ENCODE data around the gene NEO1.
A peak's percentile ranks its signal among the peaks of the same experiment; 100 is the strongest.

Gene NEO1

GRCh38 chr15:73227433-73228056, 175.3 kb downstream of the NEO1 start:
- no peak for DNase-seq

DNA sequence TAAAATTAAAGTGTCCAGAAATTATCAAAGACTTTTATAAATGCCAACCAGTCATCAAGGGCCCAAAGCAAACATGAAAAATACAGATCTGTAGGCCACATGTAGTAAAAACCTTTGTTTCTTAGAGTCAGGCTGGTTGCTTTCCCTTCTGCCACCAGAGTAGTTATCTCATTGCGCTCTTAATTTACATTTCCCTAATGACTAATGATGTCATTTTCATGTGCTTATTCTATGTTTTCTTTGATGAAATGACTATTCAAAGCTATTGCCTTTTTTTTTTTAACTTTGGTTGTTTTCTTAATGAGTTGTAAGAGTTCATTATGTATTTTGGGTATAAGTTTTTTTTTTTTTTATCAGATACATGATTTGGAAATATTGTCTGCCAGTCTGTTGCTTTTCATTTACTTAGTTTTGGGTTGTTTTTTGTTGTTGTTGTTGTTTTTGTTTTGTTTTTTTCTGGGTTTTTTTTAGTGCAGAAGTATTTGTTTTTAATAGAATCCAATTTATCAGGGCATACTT, 175.9 kb downstream of the NEO1 start:
- no peak for DNase-seq

DNA sequence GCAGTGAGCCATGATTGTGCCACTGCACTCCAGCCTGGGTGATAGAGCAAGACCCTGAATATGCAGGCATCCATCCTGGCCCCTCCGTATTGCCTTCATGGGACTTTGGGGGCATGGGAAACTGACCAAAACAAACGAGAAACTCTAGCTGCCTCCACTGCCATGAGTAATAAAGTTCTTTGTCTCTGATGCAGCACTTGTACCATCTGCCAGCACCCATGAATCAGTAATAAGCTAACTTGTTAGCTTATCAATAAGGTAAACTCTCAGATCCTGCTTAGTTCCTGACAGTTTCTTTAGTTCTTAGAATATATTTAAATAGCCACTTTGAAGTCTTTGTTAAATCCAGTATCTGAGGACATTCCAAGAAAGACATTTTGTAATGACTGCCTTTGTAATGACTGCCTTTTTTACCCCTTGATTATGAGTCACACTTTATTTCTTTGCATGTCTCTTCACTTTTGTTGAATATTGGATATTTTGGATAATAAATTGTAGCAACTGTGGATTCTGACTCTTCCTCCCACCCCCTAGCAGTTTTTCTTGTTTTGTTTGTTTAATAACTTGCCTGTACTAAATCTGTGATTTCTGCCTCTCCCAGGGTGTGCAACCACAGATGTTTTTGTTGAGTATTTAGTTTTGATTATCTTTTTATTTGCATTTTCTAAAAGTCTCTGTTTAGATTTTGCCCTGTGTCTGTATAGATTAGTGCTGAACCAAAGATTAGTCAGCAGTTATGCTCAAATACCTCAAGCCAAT, 179.6 kb downstream of the NEO1 start:
- DNase-seq: no peak

GRCh38 chr15:73232776-73233175, 180.5 kb downstream of the NEO1 start:
- DNase-seq: no peak

DNA sequence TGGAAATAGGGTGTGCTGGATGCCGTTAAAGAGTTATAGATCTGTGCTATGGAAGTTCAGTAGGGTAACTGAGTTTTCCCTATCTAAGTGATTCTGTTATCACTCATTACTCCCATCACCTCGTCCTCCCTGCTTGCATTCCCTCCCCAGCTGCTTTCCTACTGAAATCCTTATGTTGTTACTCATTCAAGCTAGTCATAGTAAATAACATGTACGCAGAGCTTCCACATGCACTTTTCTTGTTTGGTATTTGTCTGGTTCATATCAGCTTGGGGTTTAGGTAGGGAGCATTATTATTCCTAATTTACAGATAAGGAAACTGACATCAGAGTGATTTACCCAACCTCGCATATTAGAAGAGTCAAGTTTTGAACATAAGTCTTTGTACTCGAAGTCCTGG, 181.4 kb downstream of the NEO1 start:
- DNase-seq: no peak

DNA sequence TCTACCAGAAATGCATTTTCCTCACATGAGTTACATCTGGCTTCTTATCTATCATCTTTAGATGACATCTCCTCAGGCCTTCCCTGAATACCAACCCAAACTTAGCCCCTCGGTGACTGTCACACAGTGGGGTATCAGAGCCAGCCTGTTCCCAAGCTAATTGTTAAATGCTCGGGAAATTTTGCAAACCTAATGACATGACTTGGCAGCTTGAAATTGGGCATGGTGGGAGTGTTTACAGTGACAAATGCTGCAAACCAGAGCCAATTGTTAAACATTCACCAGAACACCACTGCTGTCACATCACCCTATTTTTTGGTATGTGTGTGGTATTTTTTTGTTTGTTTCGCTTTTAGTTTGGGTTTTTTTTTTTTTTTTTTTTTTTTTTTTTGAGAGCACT, 185.6 kb downstream of the NEO1 start:
- no peak for DNase-seq

GRCh38 chr15:73239564-73240215, 187.4 kb downstream of the NEO1 start:
- no peak for DNase-seq

DNA sequence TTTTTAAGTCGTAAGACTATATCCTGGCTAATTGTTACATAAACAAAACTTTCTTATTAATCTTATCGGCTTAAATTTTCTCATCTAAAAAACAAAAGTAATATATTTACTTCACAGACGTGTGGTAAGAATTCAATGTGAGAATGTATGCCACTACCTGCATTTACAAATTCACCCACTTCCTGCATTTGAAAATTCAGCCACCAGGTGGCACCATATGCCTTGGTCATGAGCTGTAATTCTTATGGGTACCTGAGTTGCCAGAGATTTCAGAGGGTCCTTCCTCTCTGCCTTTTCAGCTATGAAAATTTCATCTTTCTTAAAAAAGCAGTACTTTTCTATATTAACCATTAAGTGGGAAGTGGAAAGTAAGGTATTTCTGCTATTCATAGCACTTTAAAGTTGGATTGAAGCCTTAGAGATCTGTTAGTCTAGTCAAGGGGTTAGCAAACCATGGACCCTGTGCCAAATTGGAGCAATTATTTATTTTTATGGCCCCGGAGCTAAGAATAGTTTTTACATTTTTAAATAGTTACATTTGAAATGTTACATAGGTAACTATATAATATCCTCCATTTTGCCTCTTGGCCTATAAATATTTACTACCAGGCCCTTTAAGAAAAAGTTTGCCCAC, 188.7 kb downstream of the NEO1 start:
- peak; percentile 77 for DNase-seq

DNA sequence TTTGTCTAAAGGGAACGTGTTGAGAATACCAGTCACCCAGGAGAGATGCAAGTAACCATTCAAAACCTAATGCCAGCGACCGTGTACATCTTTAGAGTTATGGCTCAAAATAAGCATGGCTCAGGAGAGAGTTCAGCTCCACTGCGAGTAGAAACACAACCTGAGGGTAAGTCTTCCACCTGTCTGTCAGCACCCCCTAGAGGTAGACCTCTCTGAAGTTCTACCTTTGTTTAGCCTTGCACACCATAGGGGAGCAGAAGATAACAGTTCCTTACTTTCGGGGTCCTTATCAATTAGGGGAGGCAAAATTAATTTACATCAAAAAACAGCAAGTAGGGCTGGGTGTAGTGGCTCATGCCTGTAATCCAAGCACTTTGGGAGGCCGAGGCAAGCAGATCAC, 192.1 kb downstream of the NEO1 start:
- DNase-seq: peak; percentile 18

GRCh38 chr15:73246439-73246838, 194.2 kb downstream of the NEO1 start:
- DNase-seq: no peak

GRCh38 chr15:73246898-73247297, 194.6 kb downstream of the NEO1 start:
- no peak for DNase-seq

DNA sequence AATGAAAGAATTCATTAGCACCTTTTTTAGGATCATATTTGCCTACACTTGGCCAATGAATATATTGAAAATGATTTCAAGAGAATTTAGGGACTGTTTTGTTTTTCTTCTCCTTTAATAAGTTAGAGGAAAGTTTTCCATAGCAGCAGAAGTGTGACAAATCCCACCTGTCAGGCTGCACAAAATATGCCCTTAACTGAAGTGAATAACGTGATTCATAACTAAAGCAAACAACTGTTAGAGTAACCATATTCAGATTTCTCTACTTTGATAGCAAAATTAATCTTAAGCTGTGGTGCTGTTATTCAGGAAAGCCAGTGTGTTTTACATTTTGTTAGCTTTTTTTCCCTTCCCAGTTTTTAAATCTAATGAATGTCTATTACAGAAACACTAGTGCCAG, 195.1 kb downstream of the NEO1 start:
- no peak for DNase-seq

DNA sequence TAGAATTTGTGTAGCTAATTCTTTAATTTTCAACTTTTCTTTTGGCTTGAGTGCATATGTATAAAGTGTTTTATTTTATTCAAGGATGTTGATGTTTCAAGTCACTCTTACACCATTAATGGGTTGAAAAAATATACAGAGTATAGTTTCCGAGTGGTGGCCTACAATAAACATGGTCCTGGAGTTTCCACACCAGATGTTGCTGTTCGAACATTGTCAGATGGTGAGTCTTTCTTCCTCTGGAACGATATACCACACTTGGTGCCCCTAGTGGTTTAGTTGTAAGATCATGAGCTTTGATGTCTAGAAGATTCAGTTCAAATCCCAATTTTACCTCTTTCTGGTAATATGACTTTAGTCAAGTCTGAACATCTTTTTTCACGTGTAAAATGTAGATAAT, 197.2 kb downstream of the NEO1 start:
- DNase-seq: no peak

- no peak for DNase-seq
Measured at GRCh38 chr15:73254598-73254997, 202.3 kb downstream of the NEO1 start.

DNA sequence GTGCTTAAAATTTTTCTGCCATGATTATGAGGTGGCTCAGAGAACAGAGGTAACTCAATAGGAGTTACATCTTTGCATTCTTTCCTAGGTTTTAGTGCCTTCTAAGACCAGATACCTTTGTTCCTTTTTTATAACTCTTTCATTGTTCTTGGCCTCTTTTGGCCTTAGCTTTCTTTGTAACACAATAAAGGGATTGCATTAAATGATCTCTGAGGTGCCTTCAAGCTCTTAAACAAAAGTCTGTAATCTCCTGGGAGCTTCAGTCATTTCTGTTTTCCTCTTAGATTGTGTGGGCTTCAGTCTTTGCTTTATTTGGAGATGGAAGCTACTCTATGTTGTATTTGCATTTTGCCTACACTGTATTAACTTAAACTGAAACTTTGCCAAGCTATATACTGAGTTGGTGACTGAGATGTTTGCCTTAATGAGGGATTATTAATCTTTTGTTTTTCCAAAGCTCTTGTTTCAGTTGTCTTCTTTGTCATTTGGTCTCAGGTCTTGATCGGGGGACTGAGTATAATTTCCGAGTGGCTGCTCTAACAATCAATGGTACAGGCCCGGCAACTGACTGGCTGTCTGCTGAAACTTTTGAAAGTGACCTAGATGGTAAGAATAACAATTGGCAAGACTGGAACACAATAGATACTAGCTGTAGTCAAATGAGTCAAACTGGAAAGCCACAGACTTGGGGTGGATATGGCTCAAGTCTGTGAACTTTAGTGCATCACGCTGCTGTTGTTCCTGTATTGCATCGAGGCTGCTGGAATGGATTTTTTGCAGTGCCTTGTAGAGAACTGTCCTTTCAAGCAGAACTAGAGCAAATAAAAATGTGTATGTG, 206.2 kb downstream of the NEO1 start:
- no peak for DNase-seq

- DNase-seq: no peak
Measured at GRCh38 chr15:73264881-73265280, 212.6 kb downstream of the NEO1 start.

DNA sequence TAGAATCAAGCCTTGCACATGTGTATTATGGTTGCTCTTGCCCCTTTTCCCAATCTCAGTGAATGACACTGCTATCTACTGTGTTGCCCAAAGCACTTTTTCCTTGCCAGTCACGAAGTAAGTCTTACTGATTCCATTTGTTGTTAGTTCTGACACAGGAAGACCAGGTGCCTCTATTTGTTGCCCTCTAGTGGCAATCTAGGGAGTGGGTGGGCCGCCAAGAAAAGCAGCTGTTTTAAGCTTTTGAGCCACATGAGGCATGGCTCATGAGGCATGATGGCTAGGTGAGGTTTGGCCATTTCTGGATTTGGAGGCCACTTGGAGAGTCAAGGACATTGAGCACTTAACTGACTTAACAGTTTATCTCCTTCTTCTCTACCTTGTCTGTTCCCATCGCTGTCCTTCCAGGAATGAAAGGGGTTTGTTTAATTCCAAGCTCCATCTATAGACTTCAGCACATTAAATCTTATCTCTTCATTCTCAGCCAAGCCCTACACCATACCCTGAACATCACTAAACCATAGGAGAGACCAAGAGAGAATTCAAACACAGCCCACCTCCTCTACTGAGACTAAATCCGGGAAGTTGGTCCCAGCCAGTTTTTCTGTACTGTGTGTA, 213.4 kb downstream of the NEO1 start:
- DNase-seq: peak; percentile 59

DNA sequence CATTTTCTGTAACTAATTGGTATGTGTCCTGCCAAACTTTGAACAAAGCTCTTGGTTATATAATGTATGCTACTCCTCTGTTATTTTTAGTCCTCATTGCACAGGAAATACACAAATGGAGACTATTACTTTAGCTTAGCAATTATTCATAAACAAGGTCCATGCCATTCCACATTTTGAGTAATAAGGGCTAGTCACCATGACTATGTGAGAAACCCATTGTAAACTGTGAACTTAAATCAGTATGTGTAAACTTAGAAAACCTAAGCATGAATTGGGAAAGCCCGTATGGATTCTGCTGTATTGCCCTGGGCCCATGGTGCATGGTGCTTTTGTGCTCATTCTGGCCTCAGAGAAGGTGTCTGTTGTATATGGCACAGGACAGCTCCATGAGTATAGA, 216.2 kb downstream of the NEO1 start:
- no peak for DNase-seq

DNA sequence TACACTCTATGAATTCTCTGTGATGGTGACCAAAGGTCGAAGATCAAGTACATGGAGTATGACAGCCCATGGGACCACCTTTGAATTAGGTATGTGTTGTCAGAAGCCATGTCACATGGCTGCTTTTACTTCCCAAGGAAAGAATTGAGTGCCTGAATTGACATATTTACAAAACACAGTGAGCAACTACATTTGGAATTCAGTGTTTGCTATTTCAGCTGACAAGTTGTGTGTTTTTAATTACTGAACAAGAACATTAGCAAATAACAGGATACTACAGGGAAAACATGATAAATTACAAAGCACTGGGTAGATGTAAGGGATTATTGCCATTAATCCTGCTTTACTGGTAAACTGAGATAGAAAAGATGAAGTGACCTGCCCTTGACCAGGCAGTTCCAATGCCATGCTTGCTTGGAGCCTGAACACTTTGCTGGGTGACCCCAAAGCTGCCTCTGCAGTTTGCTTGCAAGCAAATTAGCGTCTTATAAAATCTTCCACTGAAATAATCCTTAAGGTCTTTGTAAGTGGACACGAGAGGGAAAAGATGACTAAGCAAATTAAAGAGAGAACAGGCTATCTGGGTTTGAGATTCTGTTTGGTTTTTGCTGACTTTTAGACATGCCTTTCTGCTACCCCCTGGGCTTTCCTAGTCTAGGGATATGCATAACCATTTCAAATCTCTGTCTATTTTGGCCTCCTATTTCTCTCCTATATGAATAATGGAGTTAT, 218.3 kb downstream of the NEO1 start:
- DNase-seq: no peak

DNA sequence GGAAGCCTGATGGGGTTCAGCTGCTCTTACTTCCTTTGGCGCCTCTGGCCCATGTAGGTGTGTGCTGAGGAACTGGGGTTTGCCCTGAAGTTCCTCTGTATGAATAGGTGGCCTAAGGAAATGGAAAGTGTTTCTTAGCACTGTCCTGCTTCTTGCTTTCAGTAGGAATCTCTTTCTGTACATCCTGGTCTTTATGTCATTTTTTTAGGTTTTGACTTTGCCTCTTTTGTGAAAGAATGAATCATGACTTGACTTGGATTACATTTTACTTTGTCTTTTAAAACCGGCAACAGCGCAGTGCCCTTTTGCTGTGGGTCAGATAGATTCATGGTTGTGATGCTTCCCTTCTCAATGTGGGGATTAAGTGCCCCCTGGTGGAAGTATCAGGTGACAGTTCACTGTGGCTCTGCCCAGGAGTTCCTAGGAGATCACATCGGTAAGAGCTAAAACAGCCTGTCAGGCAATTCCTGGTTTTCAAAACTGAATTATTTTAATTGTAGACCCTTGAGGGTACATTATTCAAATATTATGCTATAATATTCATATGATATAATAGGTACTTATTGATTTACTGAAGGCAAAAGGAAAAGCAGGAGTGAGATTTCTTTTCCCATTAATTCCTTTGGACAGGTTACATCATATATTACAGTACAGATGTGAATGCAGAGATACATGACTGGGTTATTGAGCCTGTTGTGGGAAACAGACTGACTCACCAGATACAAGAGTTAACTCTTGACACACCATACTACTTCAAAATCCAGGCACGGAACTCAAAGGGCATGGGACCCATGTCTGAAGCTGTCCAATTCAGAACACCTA, 221.1 kb downstream of the NEO1 start:
- DNase-seq: peak; percentile 57

GRCh38 chr15:73275862-73276261, 223.6 kb downstream of the NEO1 start:
- no peak for DNase-seq

All from CD4-positive, alpha-beta T cell treated with Interleukin-10 for 1 hour (primary cell).